ENCODE data around the gene CGNL1.
A peak's percentile ranks its signal among the peaks of the same experiment; 100 is the strongest.

CGNL1 gene

GRCh38 chr15:57526076-57526475 is 149.8 kb downstream of the CGNL1 start:
- Histone ChIP-seq H3K27ac (no peak overlapping the region), H3K4me3 (no peak overlapping the region), H4K20me1 (no peaks in the 10 kb centered on the region), H3K4me2 (no peak overlapping the region), H3K4me1 (peaks cover 9% of the 10 kb centered on the region), H3K9me3 (no peaks in the 10 kb centered on the region), H3K36me3 (no peaks in the 10 kb centered on the region), H3K27me3 (no peaks in the 10 kb centered on the region), H3K9ac (no peak overlapping the region)
- no peak for TF ChIP-seq Cebpa-rat (IDR thresholded peaks at IDR 0.05)

GRCh38 chr15:57526615-57527014 is 150.3 kb downstream of the CGNL1 start:
- Histone ChIP-seq H3K27ac (no peak overlapping the region), H3K4me3 (no peak overlapping the region)

GRCh38 chr15:57527382-57528091 is 151.2 kb downstream of the CGNL1 start:
- no peaks in the 10 kb centered on the region for H3K36me3 ChIP-seq
- TF ChIP-seq Cebpa-rat (IDR thresholded peaks at IDR 0.05) = no peak

More at GRCh38 chr15:57526615-57527014, 150.3 kb downstream of the CGNL1 start:
- H3K4me2 ChIP-seq = no peak overlapping the region
- H3K9me3 ChIP-seq = no peaks in the 10 kb centered on the region
- no peaks in the 10 kb centered on the region for H3K27me3 ChIP-seq
- no peak for TF ChIP-seq Cebpa-rat (IDR thresholded peaks at IDR 0.05)
- H3K36me3 ChIP-seq = no peaks in the 10 kb centered on the region
- H3K9ac ChIP-seq = no peak overlapping the region
- H3K4me1 ChIP-seq = peaks cover 9% of the 10 kb centered on the region
- H4K20me1 ChIP-seq = no peaks in the 10 kb centered on the region

GRCh38 chr15:57528940-57529565 is 152.7 kb downstream of the CGNL1 start:
- H3K4me2 ChIP-seq = no peak overlapping the region
- peaks cover 24% of the 10 kb centered on the region for H3K4me1 ChIP-seq
- TF ChIP-seq Cebpa-rat (IDR thresholded peaks at IDR 0.05) = no peak
- H3K9me3 ChIP-seq = no peaks in the 10 kb centered on the region
- H4K20me1 ChIP-seq = no peaks in the 10 kb centered on the region
- H3K36me3 ChIP-seq = no peaks in the 10 kb centered on the region
- H3K9ac ChIP-seq = no peak overlapping the region
- H3K4me3 ChIP-seq = no peak overlapping the region
- H3K27ac ChIP-seq = no peak overlapping the region
- no peaks in the 10 kb centered on the region for H3K27me3 ChIP-seq

More at GRCh38 chr15:57527382-57528091, 151.2 kb downstream of the CGNL1 start:
- Histone ChIP-seq H3K4me1 (peaks cover 9% of the 10 kb centered on the region), H3K27me3 (no peaks in the 10 kb centered on the region), H3K9ac (no peak overlapping the region), H3K4me2 (peak overlapping the region; percentile 35), H3K9me3 (no peaks in the 10 kb centered on the region), H3K27ac (no peak overlapping the region), H3K4me3 (no peak overlapping the region), H4K20me1 (no peaks in the 10 kb centered on the region)

- no peak for TF ChIP-seq Cebpa-rat (IDR thresholded peaks at IDR 0.05)
- H3K4me2 ChIP-seq = no peak overlapping the region
- no peaks in the 10 kb centered on the region for H3K27me3 ChIP-seq
- H3K9me3 ChIP-seq = no peaks in the 10 kb centered on the region
- H3K4me1 ChIP-seq = peaks cover 31% of the 10 kb centered on the region
- H3K9ac ChIP-seq = no peak overlapping the region
- no peak overlapping the region for H3K27ac ChIP-seq
- no peaks in the 10 kb centered on the region for H3K36me3 ChIP-seq
- H3K4me3 ChIP-seq = no peak overlapping the region
- H4K20me1 ChIP-seq = no peaks in the 10 kb centered on the region
These were observed 153.4 kb downstream of the CGNL1 start for GRCh38 chr15:57529748-57530147.

GRCh38 chr15:57532731-57533447 is 156.6 kb downstream of the CGNL1 start:
- H3K4me1 ChIP-seq = peaks cover 52% of the 10 kb centered on the region
- H3K4me2 ChIP-seq = peak overlapping the region; percentile 61
- no peak overlapping the region for H3K9ac ChIP-seq
- no peaks in the 10 kb centered on the region for H3K36me3 ChIP-seq
- H3K27me3 ChIP-seq = no peaks in the 10 kb centered on the region
- no peak overlapping the region for H3K4me3 ChIP-seq
- no peak for TF ChIP-seq Cebpa-rat (IDR thresholded peaks at IDR 0.05)
- no peaks in the 10 kb centered on the region for H4K20me1 ChIP-seq
- H3K27ac ChIP-seq = no peak overlapping the region
- H3K9me3 ChIP-seq = no peaks in the 10 kb centered on the region

GRCh38 chr15:57533448-57533799 is 157.1 kb downstream of the CGNL1 start:
- H4K20me1 ChIP-seq = no peaks in the 10 kb centered on the region
- no peak overlapping the region for H3K4me3 ChIP-seq
- H3K4me1 ChIP-seq = peaks cover 56% of the 10 kb centered on the region
- no peaks in the 10 kb centered on the region for H3K27me3 ChIP-seq
- H3K27ac ChIP-seq = no peak overlapping the region
- H3K9me3 ChIP-seq = no peaks in the 10 kb centered on the region
- peak overlapping the region; percentile 61 for H3K4me2 ChIP-seq
- TF ChIP-seq Cebpa-rat (IDR thresholded peaks at IDR 0.05) = no peak
- no peaks in the 10 kb centered on the region for H3K36me3 ChIP-seq
- no peak overlapping the region for H3K9ac ChIP-seq

GRCh38 chr15:57534281-57534680 is 158.0 kb downstream of the CGNL1 start:
- H3K9me3 ChIP-seq = no peaks in the 10 kb centered on the region
- no peak for TF ChIP-seq Cebpa-rat (IDR thresholded peaks at IDR 0.05)
- H4K20me1 ChIP-seq = no peaks in the 10 kb centered on the region
- H3K36me3 ChIP-seq = no peaks in the 10 kb centered on the region
- peaks cover 56% of the 10 kb centered on the region for H3K4me1 ChIP-seq
- H3K4me3 ChIP-seq = no peak overlapping the region
- H3K4me2 ChIP-seq = peak overlapping the region; percentile 61
- no peaks in the 10 kb centered on the region for H3K27me3 ChIP-seq
- H3K9ac ChIP-seq = no peak overlapping the region
- no peak overlapping the region for H3K27ac ChIP-seq

GRCh38 chr15:57537072-57537471 is 160.8 kb downstream of the CGNL1 start:
- peak overlapping the region; percentile 51 for H3K4me2 ChIP-seq
- H3K9ac ChIP-seq = no peak overlapping the region
- no peaks in the 10 kb centered on the region for H3K36me3 ChIP-seq
- no peak overlapping the region for H3K4me3 ChIP-seq
- H3K4me1 ChIP-seq = peaks cover 56% of the 10 kb centered on the region
- no peak overlapping the region for H3K27ac ChIP-seq
- no peak for TF ChIP-seq Cebpa-rat (IDR thresholded peaks at IDR 0.05)
- H4K20me1 ChIP-seq = no peaks in the 10 kb centered on the region
- no peaks in the 10 kb centered on the region for H3K27me3 ChIP-seq
- H3K9me3 ChIP-seq = peaks cover 6% of the 10 kb centered on the region
